GM19099 (cell line): Measurements from ENCODE around the gene GRB10.

Source experiments
- POLR2A ChIP-seq: IDR thresholded peaks from 3 replicates; pipeline ENCODE4 v1.6.1; 2011; ENCODE audit warnings: low read depth; ENCODE audit not compliant: insufficient read length; ENCODE audit errors: extremely low read depth

GRB10 gene

DNA sequence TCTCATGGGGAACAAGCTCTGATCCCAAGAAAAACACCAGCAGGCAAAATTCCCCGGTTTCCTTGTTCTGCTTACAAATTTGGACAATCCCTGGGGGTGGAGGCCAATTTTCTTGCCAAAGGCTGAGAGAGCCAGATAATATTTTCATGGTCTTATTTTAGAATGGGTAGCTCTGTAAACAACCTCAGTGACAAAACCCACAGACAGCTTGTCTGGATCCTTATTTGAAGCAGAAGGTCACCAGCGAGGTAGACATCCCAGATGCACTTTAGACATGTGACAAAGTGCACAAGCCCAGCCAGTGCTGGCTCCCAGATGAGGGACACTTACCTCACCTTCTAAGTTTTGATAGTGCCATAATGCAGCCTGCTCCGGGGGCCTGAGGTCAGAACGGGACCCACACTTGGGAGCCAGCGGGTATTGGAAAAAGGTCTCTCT lies 114.9 kb downstream of the GRB10 start:
- no peak for TF ChIP-seq POLR2A

DNA sequence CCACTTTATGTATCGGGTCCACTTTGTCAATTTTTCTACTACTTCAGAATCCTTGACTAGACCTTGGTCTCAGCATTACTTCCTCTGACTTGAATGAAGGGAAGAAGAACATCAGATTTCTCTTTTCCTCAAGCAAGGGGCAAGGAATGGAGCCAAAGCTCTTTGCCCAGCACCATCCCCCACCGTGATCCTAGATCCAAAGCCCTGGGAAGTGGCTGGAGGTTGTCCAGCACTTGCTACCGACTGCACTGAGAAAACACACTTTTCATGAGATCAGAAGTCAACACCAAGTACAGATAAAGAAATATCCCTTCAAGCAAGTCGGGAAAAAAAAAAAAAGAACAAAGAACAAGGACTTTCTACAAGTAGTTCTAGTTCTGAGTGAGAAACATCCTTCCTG lies 115.4 kb downstream of the GRB10 start:
- TF ChIP-seq POLR2A, result no peak

DNA sequence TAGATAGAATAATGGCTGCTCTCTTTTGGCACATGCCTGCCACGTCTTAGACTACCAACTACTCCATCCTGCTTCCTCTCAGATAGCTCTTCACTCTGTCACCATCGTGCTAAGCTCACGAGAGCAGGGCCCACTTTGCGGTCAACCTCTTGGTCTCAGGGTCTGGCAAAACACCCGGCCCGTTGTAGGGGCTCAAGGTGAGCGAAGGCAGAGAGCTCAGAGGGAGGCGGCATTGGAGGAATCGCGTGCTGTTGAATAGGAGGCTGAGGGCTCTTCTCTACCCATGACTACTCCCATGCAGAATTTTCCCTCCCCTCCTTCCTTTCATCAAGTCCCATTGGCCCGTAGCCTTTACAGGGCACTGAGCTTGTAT lies 116.6 kb downstream of the GRB10 start:
- TF ChIP-seq POLR2A, result no peak

DNA sequence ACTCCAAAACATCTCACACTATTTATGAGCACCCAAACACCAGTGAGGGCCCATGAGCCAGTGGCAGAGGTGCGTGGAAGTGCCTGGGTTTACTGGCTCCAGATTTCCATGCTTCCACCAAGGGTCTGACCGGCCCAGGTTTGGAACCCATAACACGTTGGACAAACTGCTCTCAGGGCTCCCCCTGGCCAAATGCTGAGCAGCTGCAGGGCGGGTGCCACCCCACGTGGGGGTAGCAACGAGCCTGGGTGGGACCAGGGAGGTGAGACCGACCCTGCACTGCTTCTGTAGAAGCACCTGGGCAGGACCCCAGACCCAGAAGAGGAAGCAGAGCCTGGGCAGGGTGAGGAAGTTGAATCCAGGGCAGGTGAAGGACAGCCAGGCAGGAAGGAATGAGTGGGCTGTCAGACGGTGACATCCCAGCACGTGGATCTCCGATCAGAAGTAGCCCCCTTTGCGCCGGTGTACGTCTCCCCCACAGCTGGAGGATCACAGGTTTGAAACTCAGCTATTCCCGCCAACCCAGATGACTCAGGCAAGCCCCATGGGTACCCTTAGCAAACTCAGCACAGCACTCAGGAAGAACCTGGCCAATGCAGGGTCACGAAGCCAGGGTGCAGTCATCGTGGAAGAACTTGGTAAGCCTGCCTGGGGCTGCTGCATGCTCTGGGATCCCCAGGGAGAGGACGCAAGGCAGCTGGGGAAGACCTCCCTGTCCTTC lies 117.1 kb downstream of the GRB10 start:
- TF ChIP-seq POLR2A, result no peak

DNA sequence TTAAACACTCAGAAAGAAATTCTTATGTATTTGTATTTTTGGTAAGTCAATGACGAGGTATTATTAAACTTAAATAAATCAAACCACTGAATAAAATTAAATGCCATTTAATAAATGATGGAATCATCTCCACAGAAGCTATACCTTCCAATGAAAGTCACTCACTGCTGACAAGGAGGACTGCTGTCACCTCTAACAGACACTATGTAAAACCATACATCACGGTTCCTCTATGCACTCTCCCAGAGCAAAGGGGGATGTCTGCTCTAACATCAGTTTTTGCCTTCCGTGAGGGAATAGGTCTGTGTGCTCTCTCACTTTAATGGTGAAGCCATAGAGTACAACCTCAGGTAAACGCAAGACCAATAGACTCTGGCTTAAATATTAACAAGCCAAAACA lies 117.8 kb downstream of the GRB10 start:
- TF ChIP-seq POLR2A, result no peak

DNA sequence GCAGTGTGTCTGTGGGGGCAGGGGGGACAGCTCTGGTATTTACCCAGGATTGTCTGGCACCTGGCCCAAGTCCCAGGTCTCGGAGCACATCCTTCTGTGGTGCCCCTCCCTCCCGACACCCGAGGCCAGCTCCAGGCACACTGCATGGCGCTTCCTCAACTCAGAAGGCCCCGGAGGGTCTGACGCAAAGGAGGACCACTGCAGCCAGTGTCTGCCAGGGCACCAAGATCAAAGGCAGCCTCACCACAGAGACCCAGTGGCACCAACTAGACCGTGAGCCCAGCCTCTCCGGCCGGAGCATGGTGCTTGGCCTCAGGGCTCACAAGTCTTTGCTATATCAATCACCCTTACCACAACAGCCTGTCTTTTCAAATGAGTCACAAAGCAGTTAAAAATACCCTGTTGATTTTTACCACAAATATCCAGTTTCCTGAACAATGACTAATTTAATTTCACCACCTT lies 118.2 kb downstream of the GRB10 start:
- no peak for TF ChIP-seq POLR2A

DNA sequence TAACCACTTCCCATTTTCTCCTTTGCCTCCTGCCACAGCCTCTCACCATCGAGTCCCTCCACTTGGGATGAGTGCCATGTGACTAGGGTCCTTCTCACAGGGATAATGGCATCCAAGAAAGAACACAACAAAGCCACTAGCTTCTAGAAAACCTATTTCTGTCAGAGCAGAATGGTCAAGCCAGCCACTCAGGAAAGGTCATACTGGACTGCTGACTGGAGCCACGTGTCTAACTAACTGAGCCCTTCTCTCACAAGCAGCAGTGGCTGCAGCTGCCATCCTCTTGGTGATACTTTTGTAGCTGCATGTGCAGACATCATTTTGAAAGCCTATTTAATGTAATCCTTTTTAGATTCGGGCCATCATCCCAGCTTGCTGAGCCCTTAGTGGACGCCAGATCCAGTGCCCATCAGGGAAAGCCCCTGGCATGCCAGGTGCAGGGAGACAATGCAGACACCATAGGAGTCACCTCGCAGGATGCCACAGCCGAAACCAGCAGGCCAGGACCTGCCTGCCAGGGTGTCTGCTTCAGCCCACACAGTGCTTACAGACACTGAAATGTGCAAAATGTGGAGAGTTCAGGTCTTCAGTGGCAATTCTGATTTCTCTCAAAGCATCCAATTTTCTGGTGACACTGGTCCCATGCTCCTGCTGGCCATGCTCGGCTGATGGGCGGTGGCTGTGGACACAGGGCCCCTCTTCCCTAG lies 119.1 kb downstream of the GRB10 start:
- no peak for TF ChIP-seq POLR2A

DNA sequence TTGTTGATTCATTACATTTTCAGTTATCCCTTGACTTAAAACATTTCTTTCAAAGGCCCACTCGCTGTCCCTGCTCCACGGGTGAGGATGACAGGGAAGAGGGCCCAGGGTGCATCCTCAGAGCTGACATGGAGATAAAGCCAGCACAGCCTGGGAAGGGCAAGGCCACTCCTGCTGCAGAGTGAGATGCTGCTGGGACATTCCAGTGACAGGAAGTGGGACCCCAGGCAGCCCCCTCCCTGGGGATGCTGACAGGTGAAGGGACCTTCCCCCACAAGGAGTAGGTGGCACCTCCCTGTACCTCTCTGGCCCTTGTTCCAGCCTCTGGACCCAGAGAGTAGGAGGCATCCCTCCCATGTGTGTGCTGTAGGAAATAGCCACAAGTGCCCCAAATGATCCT lies 119.7 kb downstream of the GRB10 start:
- TF ChIP-seq POLR2A, result no peak

DNA sequence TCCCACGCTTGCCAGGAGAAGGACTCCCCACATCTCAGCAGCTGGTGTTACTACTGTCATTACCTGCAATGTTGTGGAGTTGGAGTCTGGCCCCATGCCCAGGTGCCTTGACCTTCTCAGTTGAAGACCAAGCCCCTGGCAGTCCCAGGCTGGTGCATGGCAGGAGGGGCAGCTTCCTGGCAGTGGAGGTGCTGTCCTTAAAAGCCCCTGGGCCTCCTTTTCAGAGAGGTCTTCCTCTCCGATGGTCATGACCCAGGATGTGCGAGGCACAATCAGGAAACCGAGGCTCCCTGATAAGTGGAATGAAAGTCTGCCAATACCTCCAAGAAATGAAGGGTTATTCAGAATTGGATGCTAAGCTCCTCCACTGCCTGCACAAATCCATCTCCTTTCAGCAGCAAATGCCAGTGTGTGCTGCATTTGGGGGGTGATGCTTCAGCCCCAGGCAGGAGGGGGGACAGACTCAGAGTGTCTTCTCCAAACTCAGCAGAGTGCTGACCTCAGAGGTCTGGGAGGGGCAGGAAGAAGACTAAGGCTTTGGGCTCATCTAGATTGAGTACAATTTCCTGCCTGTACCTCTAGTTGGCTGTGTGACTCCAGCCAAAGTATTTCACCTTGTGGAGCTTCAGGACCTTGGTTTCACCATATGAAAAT lies 120.5 kb downstream of the GRB10 start:
- TF ChIP-seq POLR2A, result no peak

DNA sequence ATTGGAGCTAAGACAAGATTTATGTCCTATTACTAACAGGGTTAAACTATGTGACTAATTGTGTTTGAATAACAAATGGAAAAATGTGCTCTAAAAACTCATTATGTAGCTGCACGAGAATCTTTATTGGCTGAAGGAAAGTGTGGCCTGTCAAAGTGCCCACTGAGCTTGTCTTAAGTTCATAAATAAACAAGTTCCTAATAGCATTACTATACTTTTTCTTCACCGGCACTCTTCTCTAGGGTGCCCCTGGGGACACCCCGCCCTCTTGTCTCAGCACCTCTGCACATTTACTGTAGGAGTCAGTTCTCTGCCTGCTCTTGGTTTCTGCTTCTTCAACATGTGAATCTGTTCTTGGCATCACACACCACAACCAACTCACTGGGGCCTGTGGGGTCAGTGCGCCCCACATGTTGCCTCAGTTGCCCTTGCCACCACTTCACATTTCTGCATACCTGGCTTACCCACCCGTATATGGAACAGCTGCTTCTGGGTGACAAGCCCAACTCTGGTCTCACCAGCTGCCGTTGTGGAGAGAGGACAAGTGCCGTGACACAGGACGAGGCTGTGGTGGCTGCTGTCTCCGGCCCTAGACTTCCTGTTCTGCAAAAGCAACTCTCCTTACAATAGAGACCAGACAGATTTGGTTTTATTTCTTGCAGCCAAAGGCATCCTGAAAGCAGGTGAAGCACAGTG lies 121.2 kb downstream of the GRB10 start:
- no peak for TF ChIP-seq POLR2A

DNA sequence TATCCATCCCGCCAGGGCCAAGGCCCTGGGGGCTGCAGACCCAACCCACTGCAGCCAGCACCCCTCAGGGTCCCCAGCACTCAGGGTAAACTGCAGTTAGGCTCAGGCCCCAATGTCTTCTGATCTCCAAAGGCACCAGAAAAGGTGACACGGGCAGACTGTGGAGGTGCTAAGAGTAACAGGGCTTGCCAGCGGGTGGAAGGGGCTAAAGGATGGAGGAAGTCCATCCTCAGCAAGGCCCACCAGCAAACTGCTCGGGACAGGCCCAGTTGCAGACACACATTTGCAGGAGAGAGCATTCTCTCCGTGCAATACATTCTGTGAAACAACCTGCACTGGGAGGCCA lies 121.9 kb downstream of the GRB10 start:
- TF ChIP-seq POLR2A, result no peak

DNA sequence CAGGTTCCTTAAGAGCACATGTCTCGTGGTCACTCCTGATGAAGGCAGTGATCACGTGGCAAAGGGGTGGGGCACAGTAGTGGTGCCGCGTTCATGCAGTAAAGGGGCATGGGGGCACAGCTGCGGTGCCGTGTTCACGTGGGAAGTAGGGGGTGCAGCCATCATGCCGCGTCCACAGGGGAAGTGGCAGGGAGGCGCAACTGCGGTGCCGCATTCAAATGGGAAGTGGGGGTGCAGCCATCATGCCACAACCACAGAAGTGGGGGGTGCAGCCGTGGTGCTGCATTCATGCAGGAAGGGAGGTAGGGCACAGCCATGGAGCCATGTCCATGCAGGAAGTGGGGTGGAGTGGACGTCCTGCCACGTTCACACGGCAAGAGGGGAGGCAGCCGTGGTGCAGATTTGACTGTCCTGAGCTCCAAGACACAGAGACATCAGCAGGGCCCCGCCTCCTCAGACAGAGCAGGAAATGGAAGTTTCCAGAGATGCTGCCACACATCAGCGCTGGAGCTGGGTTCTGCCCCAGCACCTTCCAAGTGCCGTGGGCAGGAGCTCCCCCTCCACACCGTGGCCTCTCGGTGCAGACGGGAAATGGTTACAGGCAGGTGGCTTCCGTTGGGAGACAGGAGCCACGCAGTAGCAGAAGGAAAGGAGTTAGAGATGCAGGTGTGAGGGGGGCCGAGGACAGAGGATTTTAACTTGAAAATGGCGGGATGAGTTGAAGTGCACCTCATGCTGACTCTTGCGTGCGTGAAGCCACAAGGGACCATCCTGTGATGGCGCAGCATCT lies 122.5 kb downstream of the GRB10 start:
- no peak for TF ChIP-seq POLR2A

DNA sequence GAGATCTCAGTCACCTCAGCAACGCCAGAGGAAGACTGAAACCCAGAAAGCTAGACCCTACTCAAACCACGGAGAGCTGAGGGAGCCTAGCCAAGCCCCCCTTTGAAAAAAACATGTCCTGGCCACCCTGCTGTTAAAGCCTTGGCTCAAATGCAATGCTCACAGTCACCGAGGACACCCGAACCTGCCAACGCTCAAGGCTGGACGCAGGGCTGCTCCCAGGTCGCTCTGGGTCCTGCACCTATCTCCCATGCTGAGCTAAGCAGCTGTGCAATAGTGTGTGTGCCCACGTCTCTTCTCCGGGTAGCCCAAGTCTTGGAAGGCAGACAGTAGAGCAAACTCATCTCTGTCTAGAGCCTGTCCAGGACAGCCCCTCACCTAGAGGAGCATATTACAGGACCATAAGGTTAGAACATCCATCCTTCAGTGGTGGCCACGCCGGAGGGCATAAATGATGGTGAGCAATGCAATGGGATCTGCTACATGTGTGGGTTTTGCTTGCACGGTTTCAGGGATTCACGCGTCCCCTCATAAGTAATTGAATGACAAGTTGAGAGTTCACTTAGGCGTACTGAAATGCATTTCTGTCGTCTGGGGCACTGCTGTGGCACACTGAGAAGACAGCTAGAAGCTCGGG lies 123.2 kb downstream of the GRB10 start:
- no peak for TF ChIP-seq POLR2A

DNA sequence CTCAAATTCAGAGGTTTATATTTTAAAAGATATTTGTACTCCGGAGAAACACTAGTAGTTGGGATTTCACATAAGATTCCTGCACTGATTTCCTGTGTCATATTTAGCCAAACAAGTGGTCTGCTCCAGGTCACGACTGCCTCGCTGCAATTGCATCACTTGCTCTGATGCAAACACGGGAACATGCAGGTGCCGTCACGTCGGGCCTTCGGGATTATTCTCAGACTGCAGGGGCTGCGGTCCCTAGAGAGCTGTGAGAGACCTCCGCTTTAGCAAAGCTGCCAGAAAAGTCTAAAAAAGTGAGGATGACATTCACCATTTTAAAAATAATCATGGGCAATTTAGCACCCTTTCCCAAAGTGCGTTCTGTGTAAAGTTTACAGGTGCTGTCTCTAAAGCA lies 124.0 kb downstream of the GRB10 start:
- TF ChIP-seq POLR2A, result no peak

DNA sequence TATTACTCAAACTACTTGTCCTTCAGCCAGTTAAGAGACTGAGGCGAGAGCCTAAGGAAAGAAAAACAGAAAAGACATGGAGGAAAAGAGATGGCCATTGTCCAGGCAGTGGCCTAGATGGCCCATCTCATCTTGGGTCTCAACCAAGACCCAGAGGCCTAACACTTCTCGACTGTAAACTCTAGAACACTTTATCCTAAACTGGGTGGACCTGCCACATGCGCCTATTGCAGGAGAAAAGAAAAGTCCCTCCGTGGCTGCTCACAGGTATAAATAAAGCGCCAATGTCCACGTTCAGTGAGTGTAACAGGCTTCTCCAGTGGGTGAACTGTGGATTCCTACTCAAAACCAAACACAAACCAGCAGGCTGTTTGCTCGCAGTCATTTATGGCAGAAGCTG lies 124.8 kb downstream of the GRB10 start:
- TF ChIP-seq POLR2A, result no peak

DNA sequence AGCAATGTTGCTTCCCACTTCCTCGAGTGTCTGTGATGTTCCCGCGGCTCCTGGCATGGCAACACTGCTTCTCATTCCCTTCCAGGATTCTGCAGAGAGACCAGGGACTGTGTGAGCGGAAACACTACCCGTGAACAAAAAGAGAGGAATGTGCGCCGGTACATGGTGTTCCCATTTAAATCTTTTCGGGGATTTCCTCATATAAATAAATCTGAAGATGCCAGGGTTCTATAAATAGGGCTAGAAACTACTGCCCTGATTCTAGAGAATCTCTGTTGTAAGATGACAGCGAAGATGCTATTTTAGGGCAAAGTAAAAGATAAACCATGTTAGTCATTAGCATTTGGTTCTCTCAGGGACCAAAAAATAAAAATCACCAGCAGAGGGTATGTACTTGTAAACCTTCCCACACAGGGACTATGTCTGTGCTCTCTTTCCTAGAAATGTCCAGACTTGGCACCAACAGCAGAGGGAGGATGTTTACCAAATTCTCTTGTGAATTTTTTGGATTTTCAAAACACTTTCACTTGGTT lies 125.3 kb downstream of the GRB10 start:
- no peak for TF ChIP-seq POLR2A
